HL-60/S4 treated with retinoic acid at 250 ng/mL for 4 days and 3 days (cell line): ENCODE data around the gene FANK1.
"Not testable (repeated sequence)": the region's sequence is repeated elsewhere in the genome, so short reads cannot be mapped to it uniquely, and the experiment has no call there.

ENCODE experiments used
- in situ Hi-C: fragments of 300-500 bp; cut with MboI; formaldehyde crosslinking; loops from 2 replicates; pipeline ENCODE4 v1.7.0; 2022; ENCODE audit warnings: low sequenced_read_pairs

The FANK1 gene

GRCh38 chr10:125886914-125887512 lies 9.4 kb upstream of the FANK1 start:
- in situ Hi-C loops, result no loop called here

- in situ Hi-C loops, result not testable (repeated sequence)
These were observed 6.9 kb upstream of the FANK1 start for GRCh38 chr10:125889441-125889840.

GRCh38 chr10:125892402-125892801 lies 4.0 kb upstream of the FANK1 start:
- in situ Hi-C loops, result not testable (repeated sequence)

GRCh38 chr10:125894176-125894575 lies 2.2 kb upstream of the FANK1 start:
- in situ Hi-C loops, result not testable (repeated sequence)

- in situ Hi-C loops, result not testable (repeated sequence)
These were observed 955 bp upstream of the FANK1 start for GRCh38 chr10:125895130-125896087.

GRCh38 chr10:125897317-125897716 lies 953 bp downstream of the FANK1 start:
- in situ Hi-C loops, result not testable (repeated sequence)

- in situ Hi-C loops, result not testable (repeated sequence)
These were observed 4.6 kb downstream of the FANK1 start for GRCh38 chr10:125900963-125901362.

GRCh38 chr10:125903135-125903640 lies 6.8 kb downstream of the FANK1 start:
- in situ Hi-C loops, result not testable (repeated sequence)

GRCh38 chr10:125905069-125905994 lies 9.0 kb downstream of the FANK1 start:
- in situ Hi-C loops, result not testable (repeated sequence)

GRCh38 chr10:125907598-125907997 lies 11.2 kb downstream of the FANK1 start:
- in situ Hi-C loops, result not testable (repeated sequence)

GRCh38 chr10:125908813-125909212 lies 12.4 kb downstream of the FANK1 start:
- in situ Hi-C loops, result not testable (repeated sequence)

GRCh38 chr10:125909491-125909890 lies 13.1 kb downstream of the FANK1 start:
- in situ Hi-C loops, result not testable (repeated sequence)

- in situ Hi-C loops, result no loop called here
These were observed 14.8 kb downstream of the FANK1 start for GRCh38 chr10:125911145-125911544.

GRCh38 chr10:125911990-125912389 lies 15.6 kb downstream of the FANK1 start:
- in situ Hi-C loops, result no loop called here

- in situ Hi-C loops, result not testable (repeated sequence)
These were observed 16.9 kb downstream of the FANK1 start for GRCh38 chr10:125913277-125913676.

- in situ Hi-C loops, result no loop called here
These were observed 20.6 kb downstream of the FANK1 start for GRCh38 chr10:125916977-125917376.

GRCh38 chr10:125917704-125918361 lies 21.5 kb downstream of the FANK1 start:
- in situ Hi-C loops, result not testable (repeated sequence)

GRCh38 chr10:125921643-125922306 lies 25.4 kb downstream of the FANK1 start:
- in situ Hi-C loops, result not testable (repeated sequence)

- in situ Hi-C loops, result no loop called here
These were observed 29.0 kb downstream of the FANK1 start for GRCh38 chr10:125925262-125925834.
